TTC549 (cell line): ENCODE results near the gene GPSM1.
"Not testable (repeated sequence)": the region's sequence is repeated elsewhere in the genome, so short reads cannot be mapped to it uniquely, and the experiment has no call there.

Experiments
- FAIRE-seq: peaks from 2 replicates; lab custom pipeline; 2012; peaks lifted over from hg19 to GRCh38; lab: Jason Lieb, UNC

GPSM1 gene

GRCh38 chr9:136318111-136318775, 9.1 kb upstream of the GPSM1 start:
- no peak for FAIRE-seq

GRCh38 chr9:136318776-136319241, 8.5 kb upstream of the GPSM1 start:
- no peak for FAIRE-seq

DNA sequence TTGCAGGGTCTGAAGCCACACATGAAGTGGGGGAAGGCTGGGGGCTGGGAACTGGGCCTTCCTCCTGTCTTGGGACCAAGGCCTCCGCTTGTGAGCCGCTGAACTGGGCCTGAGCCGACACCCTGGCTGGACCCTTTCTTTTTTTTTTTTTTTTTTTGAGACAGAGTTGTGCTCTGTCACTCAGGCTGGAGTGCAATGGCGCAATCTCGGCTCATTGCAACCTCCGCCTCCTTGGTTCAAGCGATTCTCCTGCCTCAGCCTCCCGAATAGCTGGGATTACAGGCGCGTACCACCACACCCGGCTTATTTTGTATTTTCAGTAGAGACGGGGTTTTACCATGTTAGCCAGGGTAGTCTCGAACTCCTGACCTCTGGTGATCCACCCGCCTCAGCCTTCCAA, 8.1 kb upstream of the GPSM1 start:
- FAIRE-seq = not testable (repeated sequence)

GRCh38 chr9:136319955-136320354, 7.4 kb upstream of the GPSM1 start:
- not testable (repeated sequence) for FAIRE-seq

GRCh38 chr9:136320972-136321371, 6.4 kb upstream of the GPSM1 start:
- FAIRE-seq = not testable (repeated sequence)

- FAIRE-seq = no peak
Observed at GRCh38 chr9:136321561-136321960, 5.8 kb upstream of the GPSM1 start.

GRCh38 chr9:136322756-136323330, 4.5 kb upstream of the GPSM1 start:
- no peak for FAIRE-seq

DNA sequence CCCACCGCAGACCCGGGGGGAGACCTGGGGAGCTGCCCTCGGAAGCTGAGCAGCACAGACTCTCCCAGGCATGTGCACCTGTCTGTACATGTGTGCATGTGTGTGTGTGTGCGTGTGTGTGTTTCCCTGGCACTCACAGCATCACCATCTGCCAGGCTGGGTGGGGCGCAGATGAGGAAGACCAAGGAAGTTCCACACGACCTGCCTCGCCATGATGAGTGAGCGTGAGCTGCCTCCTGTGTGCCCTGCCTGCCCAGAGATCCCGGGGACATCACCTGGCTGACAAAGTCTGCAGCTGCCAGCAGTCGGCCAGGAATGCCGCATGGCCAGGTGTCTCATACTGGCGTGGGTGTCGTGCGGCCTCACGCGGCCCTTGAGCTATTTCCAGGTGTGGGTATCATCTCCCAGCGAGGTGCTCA, 4.0 kb upstream of the GPSM1 start:
- FAIRE-seq = no peak

- FAIRE-seq = no peak
Observed at GRCh38 chr9:136324501-136325300, 2.6 kb upstream of the GPSM1 start.

DNA sequence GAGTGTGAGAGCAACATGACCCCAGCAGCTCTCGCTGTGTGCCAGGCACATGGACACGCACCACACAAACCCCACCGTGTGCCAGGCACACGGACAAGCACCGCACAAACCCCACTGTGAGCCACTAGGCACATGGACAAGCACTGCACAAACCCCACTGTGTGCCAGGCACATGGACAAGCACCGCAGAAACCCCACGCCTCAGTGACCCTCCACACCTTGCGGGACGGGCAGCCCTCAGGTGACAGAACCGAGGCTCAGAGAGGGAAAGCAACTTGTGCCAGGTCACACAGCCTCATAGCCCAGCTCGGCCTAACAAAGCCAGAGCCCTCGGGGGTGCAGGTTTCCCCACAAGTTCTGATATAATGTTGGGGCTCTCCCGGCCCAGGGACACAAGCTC, 2.0 kb upstream of the GPSM1 start:
- FAIRE-seq = no peak

GRCh38 chr9:136326061-136326760, 1.1 kb upstream of the GPSM1 start:
- FAIRE-seq = no peak

DNA sequence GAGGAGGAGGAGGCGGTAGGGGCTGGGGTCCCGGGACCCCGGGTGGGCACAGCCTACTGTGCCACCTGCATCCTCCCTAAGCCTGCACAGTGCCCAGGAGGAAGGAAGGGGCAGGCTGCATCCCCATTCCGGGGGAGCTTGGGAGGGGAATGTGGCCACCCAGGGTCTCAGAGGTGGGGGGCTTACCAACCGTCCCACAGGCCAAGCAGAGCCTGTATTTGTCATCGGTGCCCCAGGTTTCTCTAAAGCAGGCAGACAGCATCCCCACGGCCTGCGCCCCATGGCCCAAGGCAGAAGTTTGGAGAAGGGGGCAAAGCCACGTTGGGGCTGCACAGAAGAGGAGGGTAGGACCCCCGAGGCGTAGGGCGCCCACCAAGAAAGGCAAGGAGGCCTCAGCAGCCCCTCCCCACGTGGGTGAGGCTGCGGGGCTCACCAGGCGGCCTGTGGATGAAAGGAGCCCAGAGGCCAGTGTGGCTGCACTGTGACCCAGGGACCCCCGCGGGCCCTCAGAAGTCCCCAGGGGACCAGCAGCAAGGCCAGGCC, 507 bp upstream of the GPSM1 start:
- FAIRE-seq = no peak

DNA sequence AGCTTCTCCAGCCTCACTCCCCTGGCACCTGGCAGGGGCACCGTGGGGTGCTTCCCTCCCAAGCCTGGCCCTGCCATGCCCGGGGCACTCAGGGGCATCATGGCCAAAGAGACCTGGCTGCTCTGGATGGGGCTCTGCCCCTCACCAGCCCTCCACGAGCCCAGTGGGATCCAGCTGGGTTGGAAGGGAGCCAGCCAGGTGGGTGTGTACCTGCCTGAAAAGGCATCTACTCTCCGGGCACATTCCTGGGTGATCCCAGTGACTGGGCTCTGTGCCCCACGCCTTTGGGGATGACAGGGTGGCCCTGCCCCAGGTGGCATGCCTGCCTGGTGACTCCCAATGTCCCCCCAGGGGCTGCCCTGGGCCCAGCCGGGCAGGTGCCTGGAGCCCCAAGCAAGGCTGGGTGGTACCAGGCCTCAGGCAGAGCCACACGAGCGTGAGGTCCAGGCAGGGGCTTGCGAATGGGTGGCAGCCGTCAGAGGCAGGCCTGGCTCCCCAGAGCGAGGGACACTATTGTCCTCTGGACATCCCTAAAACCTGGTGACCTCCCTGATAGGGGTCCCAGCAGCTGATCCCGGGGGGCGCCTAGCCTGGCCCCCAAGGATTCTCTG, 777 bp downstream of the GPSM1 start:
- FAIRE-seq = no peak

DNA sequence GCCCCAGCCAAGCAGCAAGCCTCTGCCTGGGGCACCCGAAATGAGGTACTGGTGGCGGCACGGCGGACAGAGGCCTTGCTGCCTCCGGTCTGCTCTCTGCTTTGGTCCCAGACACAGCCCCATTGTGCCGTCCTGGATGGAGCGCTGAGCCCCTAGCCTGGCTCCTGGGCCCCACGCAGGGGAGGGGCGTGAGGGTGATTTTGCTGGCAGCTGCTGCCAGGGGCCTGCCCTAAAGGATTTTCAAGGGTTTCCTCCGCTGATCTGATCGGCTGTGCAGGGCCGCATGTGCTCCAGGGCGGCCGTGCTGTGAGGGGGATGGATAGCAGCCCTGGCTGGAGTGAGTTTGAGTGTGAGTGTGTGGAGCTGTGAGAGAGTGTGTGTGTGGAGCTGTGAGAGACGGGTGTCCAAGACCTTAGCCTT, 1.3 kb downstream of the GPSM1 start:
- no peak for FAIRE-seq

DNA sequence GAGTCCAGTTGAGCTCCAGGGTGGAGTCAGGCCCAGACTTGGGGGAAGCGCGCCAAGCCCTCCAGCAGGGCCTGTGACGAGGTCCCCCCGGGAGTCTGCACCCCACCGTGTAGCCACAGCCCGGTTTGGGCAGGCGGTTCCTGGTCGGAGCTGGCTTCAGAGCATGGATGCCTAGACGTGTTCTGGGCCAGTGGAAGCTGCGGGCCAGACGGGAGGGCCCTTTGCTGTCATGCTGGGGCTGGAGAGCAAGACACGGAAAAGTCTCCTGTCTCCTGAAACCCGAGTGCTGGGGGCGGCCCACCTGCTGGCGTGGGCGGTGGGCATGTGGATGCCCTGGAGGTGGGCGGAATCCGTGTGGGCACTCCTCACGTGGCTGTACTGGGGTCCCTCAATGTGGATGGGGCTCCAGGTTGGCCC, 1.9 kb downstream of the GPSM1 start:
- FAIRE-seq = no peak

DNA sequence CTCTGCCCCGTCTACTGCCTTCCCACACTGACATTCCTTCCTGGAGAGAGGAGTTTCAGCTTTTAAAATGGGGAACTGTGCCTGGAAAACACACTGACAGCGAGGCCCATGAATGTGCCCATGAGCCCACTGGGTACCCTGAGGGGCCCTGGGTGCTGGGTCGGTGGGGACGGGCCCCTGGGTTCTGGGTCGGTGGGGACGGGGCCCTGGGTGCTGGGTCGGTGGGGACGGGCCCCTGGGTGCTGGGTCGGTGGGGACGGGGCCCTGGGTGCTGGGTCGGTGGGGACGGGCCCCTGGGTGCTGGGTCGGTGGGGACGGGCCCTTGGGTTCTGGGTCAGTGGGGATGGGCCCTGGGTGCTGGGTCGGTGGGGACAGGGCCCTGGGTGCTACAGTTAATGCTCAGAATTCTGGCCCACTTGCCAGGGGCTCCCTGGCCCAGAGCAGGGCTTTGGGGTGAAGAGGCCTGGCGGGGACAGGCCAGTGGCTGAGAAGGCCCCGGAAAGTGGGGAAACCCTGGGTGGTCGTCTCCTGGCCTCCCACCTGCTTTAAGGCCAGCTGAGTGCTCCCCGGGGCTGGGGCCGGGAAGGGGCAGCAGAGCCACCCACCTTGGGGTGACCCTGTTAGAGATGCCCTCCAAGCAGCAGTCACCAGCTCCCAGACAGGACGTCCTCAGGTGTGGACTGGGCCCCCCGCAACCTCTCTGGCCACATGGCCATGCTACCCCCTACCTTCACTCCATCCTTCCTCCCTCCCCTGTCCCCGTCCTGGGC, 2.5 kb downstream of the GPSM1 start:
- no peak for FAIRE-seq

- no peak for FAIRE-seq
Observed at GRCh38 chr9:136330406-136330990, 3.2 kb downstream of the GPSM1 start.

DNA sequence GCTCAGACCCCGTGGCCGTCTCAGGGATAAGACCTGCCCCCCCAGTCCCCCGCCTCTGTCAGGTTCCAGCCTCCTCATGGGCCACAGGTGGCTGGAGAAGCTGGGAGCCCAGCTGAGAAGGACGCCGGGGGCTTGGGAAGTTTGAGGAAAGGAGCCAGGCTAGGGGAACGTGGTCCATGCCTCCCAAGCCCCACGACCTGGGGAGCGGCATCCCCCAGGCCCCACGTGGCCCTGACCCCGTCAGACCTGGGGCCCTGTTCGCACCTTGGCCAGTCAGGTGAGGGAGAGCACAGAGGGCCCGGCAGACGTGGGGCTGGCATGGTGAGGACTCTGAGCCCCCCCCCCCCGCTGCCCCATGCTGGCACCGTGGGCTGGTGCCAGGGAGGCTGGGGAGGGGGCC, 3.7 kb downstream of the GPSM1 start:
- no peak for FAIRE-seq

GRCh38 chr9:136331556-136332481, 4.5 kb downstream of the GPSM1 start:
- FAIRE-seq = no peak
